NB4 (cell line): ENCODE data around the gene CFTR.

Experiments used
- MYC ChIP-seq: IDR thresholded peaks from 2 replicates; pipeline ENCODE4 v1.6.1; 2011; ENCODE audit warnings: low read depth, low read length
- POLR2A ChIP-seq: IDR thresholded peaks from 2 replicates; pipeline ENCODE4 v1.6.1; 2011; ENCODE audit warnings: mild to moderate bottlenecking; ENCODE audit not compliant: insufficient read length; ENCODE audit errors: extremely low read depth
- TF ChIP-seq, protein P1 (sequence below): IDR thresholded peaks from one replicate; pipeline ENCODE4 v1.5.1; 2012; ENCODE audit warnings: low read depth, low read length
- TF ChIP-seq, protein P2 (sequence below): IDR thresholded peaks from 2 replicates; pipeline ENCODE4 v1.6.1; 2011; ENCODE audit warnings: low read depth, low read length

DNA sequence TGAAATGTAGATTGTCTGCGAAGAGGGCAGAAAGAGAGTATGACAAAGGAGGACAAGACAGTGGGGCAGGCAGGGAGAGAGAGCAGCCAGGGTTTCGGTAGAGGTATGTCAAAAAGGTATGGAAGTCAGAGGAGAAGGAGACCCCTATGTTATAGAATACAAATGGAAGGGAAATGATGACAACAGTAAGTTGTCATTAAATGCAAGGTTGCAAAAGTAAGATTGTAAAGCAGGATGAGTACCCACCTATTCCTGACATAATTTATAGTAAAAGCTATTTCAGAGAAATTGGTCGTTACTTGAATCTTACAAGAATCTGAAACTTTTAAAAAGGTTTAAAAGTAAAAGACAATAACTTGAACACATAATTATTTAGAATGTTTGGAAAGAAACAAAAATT is 126.3 kb downstream of the CFTR start:
- TF ChIP-seq, protein P1, sequence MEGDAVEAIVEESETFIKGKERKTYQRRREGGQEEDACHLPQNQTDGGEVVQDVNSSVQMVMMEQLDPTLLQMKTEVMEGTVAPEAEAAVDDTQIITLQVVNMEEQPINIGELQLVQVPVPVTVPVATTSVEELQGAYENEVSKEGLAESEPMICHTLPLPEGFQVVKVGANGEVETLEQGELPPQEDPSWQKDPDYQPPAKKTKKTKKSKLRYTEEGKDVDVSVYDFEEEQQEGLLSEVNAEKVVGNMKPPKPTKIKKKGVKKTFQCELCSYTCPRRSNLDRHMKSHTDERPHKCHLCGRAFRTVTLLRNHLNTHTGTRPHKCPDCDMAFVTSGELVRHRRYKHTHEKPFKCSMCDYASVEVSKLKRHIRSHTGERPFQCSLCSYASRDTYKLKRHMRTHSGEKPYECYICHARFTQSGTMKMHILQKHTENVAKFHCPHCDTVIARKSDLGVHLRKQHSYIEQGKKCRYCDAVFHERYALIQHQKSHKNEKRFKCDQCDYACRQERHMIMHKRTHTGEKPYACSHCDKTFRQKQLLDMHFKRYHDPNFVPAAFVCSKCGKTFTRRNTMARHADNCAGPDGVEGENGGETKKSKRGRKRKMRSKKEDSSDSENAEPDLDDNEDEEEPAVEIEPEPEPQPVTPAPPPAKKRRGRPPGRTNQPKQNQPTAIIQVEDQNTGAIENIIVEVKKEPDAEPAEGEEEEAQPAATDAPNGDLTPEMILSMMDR = no peak
- TF ChIP-seq POLR2A (no peak), MYC (no peak)
- TF ChIP-seq, protein P2, sequence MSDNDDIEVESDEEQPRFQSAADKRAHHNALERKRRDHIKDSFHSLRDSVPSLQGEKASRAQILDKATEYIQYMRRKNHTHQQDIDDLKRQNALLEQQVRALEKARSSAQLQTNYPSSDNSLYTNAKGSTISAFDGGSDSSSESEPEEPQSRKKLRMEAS = no peak
